ENCODE measurements around the gene PDIA4.

GRCh38 chr7:148958061-148958460 is 70.2 kb downstream of the PDIA4 start:
- TF ChIP-seq CTCF (IDR thresholded peaks at IDR 0.05) (no peak), EP300 (IDR thresholded peaks at IDR 0.05) (no peak), POLR2AphosphoS5 (IDR thresholded peaks at IDR 0.05) (no peak), POLR2A (IDR thresholded peaks at IDR 0.05; ENCODE audit: low read depth) (no peak)
